Measurements from ENCODE around the gene TRIP11. TPM values are rescaled to one million over a fixed set of nuclear protein-coding genes. Genes with fewer than 3 reads are reported as not detected.

TRIP11 gene
- polyA plus RNA-seq, 1 donor from 2014 or later: 8.8 TPM

DNA sequence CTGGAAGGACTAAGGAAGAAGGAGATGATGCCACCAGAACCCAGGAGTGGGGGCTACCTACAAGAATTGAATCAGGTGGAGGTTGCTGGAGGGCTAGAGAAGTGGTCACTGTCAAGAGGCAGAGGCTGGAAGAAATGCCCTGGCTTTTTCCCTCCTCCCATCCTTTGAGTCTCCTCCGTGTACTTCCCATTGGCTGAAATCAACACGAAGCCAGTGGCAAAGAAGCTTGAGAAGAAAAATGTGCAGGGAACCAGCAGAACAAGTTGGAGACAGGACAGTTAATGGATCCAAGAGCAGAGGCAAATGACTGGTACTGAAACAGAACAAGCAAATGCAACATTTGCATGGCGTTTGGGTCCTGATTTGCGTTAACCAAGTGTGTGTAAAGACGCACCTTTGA is 83.2 kb downstream of the TRIP11 start:
- no peak overlapping the region for H2AFZ ChIP-seq (ENCODE audit: low read depth, low read length)
- no peak overlapping the region for H3K9ac ChIP-seq (ENCODE audit: low read length)
- no peak overlapping the region for H3K27ac ChIP-seq (ENCODE audit: low read length)
- no peaks in the 10 kb centered on the region for H3K36me3 ChIP-seq (ENCODE audit: insufficient read depth, low read length)
- no peaks in the 10 kb centered on the region for H3K79me2 ChIP-seq (replicated peaks; ENCODE audit: insufficient read depth, low read length)
- TF ChIP-seq REST (IDR thresholded peaks at IDR 0.05; ENCODE audit: borderline replicate concordance): no peak
- TF ChIP-seq MXI1 (conservative IDR thresholded peaks at IDR 0.05; ENCODE audit: poor library complexity, severe bottlenecking): no peak
- no peak for TF ChIP-seq SMC3 (conservative IDR thresholded peaks at IDR 0.05; ENCODE audit: poor library complexity)
- no peaks in the 10 kb centered on the region for H3K9me2 ChIP-seq (ENCODE audit: insufficient read depth, low read length)
- no peaks in the 10 kb centered on the region for H4K20me1 ChIP-seq (ENCODE audit: insufficient read depth)
- H3F3A ChIP-seq (ENCODE audit: insufficient read depth, low read length, poor library complexity, severe bottlenecking): no peaks in the 10 kb centered on the region
- H3K4me3 ChIP-seq (ENCODE audit: low read length): no peak overlapping the region
- no peaks in the 10 kb centered on the region for H3K27me3 ChIP-seq (ENCODE audit: insufficient read depth, low read depth, low read length)
- no peaks in the 10 kb centered on the region for H3K9me3 ChIP-seq (ENCODE audit: low read length)
- no peak overlapping the region for H3K4me2 ChIP-seq (ENCODE audit: low read length)

- TF ChIP-seq, protein P1, sequence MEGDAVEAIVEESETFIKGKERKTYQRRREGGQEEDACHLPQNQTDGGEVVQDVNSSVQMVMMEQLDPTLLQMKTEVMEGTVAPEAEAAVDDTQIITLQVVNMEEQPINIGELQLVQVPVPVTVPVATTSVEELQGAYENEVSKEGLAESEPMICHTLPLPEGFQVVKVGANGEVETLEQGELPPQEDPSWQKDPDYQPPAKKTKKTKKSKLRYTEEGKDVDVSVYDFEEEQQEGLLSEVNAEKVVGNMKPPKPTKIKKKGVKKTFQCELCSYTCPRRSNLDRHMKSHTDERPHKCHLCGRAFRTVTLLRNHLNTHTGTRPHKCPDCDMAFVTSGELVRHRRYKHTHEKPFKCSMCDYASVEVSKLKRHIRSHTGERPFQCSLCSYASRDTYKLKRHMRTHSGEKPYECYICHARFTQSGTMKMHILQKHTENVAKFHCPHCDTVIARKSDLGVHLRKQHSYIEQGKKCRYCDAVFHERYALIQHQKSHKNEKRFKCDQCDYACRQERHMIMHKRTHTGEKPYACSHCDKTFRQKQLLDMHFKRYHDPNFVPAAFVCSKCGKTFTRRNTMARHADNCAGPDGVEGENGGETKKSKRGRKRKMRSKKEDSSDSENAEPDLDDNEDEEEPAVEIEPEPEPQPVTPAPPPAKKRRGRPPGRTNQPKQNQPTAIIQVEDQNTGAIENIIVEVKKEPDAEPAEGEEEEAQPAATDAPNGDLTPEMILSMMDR (IDR thresholded peaks at IDR 0.05; ENCODE audit: poor library complexity, severe bottlenecking): no peak
- no peak for TF ChIP-seq TAF1 (IDR thresholded peaks at IDR 0.05; ENCODE audit: low read depth)
- TF ChIP-seq SMC3 (conservative IDR thresholded peaks at IDR 0.05; ENCODE audit: poor library complexity): no peak
- TF ChIP-seq RAD21 (conservative IDR thresholded peaks at IDR 0.05): no peak
- no peak for TF ChIP-seq MXI1 (conservative IDR thresholded peaks at IDR 0.05; ENCODE audit: poor library complexity, severe bottlenecking)
- no peak for TF ChIP-seq EZH2 (IDR thresholded peaks at IDR 0.05; ENCODE audit: borderline replicate concordance, insufficient read depth, low read length, poor library complexity, severe bottlenecking)
- TF ChIP-seq REST (IDR thresholded peaks at IDR 0.05; ENCODE audit: borderline replicate concordance): no peak
- TF ChIP-seq EP300 (conservative IDR thresholded peaks at IDR 0.05; ENCODE audit: poor library complexity, severe bottlenecking): no peak
- no peak for TF ChIP-seq POLR2AphosphoS5 (IDR thresholded peaks at IDR 0.05)
- H2AFZ ChIP-seq (ENCODE audit: low read depth, low read length): no peak overlapping the region
- H3K36me3 ChIP-seq (ENCODE audit: insufficient read depth, low read length): no peaks in the 10 kb centered on the region
- H3K9me2 ChIP-seq (ENCODE audit: insufficient read depth, low read length): no peaks in the 10 kb centered on the region
- no peaks in the 10 kb centered on the region for H3K9me3 ChIP-seq (ENCODE audit: low read length)
- no peaks in the 10 kb centered on the region for H3F3A ChIP-seq (ENCODE audit: insufficient read depth, low read length, poor library complexity, severe bottlenecking)
- H3K9ac ChIP-seq (ENCODE audit: low read length): no peak overlapping the region
- H3K4me2 ChIP-seq (ENCODE audit: low read length): no peak overlapping the region
- no peak overlapping the region for H3K27ac ChIP-seq (ENCODE audit: low read length)
- H3K27me3 ChIP-seq (ENCODE audit: insufficient read depth, low read depth, low read length): no peaks in the 10 kb centered on the region
- H3K79me2 ChIP-seq (replicated peaks; ENCODE audit: insufficient read depth, low read length): no peaks in the 10 kb centered on the region
- no peaks in the 10 kb centered on the region for H4K20me1 ChIP-seq (ENCODE audit: insufficient read depth)
- H3K4me3 ChIP-seq (ENCODE audit: low read length): no peak overlapping the region
These were observed 84.7 kb downstream of the TRIP11 start for GRCh38 chr14:91955168-91955567.

All from neural cell (in vitro differentiated cells).